Stimulated activated CD4-positive, alpha-beta T cell treated with anti-CD3 and anti-CD28 coated beads, Interleukin-4, amount 100 ng/mL, for 48 hours (primary cell): ENCODE data around the gene RBX1.
"Not testable (repeated sequence)": the region's sequence is repeated elsewhere in the genome, so short reads cannot be mapped to it uniquely, and the experiment has no call there.

ENCODE experiments used
- DNase-seq, 2 donors: peaks; one replicate each; pipeline ENCODE4 v3.0.0-alpha.2; 2020; ENCODE audit warnings: low read depth in 2 of 2

Gene RBX1

DNA sequence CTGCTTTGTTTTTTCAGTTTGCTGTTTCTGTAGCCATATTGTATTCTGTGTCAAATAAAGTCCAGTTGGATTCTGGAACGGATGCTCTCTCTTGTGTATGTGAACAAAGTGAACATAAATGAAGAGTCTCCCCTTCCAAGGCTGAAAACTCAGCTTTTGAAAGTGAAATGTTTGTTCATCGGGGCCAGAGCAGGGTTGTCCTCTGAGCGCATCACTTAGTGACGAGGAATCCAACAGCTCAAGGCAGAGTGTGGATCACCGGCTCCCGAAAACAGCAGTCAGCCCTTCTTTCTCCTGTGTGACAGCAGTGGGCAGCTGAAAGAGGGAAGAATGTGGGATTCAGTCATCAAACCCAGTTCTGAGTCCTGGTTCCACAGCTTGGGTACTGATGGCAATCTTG lies 21.4 kb downstream of the RBX1 start:
- no peak for DNase-seq

DNA sequence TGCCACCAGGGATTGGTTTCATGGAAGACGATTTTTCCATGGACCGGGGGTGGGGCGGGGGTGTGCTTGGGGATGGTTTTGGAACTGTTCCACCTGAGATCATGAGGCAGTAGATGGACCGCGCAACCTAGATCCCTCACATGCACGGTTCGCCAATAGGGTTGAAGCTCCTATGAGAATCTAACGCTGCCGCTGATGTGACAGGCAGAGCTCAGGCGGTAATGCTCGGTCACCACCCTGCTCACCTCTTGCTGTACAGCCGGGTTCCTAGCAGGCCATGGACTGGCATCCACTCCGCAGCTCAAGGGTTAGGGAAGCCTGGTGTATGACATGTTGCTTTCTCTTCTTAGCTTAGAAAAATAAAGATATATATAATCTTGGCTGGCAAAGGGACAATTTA lies 22.0 kb downstream of the RBX1 start:
- no peak for DNase-seq

DNA sequence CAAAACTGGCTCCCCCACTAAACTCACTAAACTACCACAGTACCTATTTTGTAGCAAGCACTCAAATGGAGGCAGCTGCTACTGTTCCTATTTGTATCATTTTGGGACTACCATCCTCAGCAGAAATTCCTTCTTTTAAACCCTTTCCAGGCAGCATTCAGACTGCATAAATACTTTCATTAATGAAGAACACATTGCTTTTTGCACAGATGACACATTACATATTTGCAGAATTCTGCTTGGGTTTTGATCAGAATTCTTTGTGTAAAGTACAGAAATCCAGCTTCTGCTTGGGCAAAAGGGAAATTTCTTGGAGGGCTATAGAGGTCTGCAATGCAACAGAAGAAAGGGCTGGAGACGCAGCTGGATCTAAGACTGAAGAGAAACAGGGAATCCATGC lies 24.2 kb downstream of the RBX1 start:
- DNase-seq = no peak

DNA sequence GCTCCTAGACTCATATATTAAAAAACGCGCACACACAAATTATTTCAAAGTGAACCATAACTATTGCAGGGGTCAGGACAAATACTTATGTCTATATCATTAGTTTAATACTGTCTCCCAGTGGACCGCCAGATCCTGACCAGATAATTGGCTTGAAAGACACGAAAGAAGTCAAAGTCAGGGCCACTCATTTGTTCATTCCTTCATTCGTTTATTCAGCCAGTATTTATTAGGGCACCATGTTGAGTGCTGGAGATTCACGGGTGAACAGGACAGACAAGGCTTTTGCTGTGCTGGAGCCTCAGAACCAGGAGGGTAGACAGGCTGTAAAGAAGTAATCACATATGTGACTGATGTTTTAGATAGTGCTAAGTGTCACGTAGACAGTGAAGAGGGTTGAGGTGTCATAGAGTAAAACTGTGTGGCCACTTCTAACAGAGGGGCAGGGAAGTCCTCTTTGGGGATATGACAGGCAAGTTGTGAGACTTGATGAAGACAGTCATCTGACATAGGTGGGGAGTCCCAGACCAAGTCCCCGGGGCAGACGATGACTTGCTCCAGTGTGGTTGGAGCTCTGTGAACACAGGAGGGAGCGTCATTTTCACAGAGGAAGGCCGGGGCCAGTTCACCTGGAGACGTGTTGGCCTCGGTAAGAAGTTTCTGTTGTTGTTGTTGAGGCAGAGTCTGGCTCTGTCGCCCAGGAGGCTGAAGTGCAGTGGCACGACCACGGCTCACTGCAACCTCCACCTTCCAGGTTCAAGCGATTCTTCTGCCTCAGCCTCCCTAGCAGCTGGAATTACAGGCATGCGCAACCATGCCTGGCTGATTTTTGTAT lies 25.9 kb downstream of the RBX1 start:
- no peak for DNase-seq

DNA sequence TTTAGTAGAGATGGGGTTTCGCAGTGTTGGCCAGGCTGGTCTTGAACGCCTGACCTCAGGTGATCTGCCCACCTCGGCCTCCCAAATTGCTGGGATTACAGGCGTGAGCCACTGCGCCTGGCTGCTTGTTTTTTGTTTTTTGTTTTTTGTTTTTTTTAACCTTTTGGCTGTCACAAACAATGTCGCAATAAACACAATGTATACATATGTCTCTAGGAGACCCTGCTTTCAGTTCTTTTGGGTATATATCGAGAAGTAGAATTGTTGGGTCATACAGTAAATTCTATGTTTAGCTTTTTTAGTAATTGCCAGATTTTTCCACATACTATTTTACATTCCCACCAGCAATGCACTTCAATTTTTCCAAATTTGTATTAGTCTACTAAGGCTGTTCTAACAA lies 28.0 kb downstream of the RBX1 start:
- DNase-seq = no peak

DNA sequence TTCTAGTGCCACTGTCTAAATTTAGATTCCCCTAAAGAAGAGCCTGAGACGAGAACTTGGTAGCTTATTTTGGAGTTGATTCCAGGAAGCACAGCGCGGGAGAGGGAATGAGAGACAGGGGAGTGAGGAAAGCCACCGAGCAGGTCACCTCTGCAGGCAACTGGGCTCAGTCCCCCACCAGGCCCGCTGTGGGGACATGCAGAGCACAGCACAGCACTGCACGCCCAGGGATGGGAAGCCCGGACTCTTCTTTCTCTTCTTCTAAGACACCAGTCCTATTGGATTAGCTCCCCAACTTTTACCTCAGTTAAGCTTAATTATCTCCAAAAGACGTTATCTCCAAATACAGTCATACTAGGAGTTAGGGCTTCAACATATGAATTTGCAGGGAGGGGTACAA lies 28.7 kb downstream of the RBX1 start:
- no peak for DNase-seq

DNA sequence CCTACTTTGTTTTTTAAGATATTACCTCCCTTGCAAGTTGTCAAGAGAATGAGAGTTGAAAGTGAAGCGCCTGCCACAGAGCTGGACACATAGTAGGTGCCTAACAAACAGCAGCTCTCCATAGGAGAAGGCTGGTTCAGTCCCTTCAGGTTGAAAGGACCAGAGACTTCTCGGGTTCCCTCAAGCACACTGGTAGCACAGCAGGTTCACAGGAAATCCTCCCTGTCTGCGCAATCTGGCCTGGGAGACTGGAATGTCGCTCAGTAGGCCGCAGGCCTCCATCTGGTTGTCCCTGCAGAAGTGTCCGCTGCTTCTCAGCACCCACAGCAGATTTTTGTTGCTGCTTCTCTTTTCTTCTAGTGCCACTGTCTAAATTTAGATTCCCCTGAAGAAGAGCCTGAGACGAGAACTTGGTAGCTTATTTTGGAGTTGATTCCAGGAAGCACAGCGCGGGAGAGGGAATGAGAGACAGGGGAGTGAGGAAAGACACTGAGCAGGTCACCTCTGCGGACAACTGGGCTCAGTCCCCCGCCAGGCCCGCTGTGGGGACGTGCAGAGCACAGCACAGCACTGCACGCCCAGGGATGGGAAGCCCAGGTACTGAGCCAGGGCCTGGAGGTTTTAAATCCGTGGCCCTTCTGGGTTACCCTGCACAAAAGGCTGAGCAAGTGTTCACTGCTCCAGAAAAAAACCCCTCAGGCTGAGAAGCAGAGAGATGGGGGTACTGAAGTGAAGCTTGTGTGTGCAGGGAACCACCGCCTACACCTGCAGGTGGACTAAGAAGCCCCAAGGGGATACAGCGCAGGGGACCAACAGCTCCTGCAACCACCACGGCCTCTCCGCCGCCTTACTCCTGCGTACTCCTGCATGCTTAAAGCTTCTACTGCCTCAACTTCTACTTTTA lies 31.6 kb downstream of the RBX1 start:
- DNase-seq = no peak

DNA sequence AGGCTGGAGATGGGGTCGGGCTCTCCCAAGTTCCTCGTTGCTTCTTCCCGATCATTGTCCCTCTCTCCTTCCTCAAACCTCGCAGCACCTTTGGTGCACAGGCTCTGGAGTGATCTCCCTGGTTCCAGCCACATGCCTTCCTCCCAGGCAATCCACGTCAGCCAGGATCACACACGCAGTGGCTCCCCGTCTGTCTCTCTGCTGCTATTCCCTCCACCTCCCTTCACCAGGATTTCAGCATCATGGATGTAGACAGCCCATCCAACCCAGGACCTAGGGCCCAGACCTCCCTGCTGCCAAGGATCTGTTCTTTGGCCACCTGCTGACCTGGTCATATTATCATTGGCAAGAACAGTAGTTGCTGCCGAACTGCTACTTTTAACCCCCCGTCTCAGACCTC lies 40.1 kb downstream of the RBX1 start:
- no peak for DNase-seq

DNA sequence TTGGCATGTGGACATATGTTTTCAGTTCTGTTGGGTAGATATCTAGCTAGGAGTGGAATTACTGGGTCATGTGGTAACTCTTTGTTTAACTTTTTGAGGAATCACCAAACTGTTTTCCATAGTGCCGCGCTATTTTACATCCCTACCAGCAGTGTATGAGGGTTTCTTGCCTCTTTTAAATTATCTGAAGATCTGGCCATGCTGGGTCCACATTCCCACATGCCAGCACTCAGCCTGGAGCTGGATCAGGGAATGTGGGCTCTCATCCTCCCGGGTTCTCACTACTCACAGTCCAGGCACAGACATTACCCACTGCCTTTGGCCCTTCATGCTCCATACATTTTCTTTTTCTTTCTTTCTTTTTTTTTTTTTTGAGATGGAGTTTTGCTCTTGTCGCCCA lies 44.6 kb downstream of the RBX1 start:
- no peak for DNase-seq

DNA sequence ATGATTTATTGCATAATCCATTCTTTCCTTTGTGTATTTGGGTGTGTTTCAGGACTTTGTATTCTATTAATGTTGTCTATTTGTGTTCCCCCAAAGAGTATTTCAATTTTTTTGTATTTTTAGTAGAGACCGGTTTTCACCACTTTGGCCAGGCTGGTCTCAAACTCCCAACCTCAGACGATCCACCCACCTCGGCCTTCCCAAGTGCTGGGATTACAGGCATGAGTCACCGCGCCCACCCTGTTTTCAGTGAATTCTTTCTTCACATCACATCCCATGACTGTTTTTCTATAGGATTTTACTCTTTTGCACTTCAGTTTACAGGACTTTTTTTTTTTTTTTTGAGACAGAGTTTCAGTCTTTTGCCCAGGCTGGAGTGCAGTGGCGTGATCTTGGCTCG lies 46.3 kb downstream of the RBX1 start:
- no peak for DNase-seq

DNA sequence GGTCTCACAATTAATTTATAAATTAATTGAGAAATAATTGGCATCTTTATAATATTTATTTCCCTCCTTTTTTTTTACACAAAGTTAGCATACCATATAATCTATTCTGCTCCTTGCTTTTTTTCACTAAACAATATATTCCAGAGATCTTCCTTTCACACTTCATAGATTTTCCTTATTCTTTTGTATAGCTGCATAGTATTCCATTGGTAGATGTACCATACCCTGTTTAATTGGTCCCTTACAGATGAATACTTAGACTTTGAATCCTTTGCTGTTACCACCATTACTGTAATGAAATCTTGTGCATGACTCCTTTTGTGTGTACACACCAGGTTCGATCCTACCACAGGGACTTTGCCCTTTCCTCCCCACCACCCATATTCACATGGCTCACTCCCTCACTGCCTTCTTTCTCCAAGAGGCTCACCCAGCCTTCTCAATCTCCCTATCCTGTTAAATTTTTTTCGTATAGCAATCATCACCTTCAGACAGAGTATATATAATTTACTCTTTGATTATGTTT lies 48.9 kb downstream of the RBX1 start:
- no peak for DNase-seq

DNA sequence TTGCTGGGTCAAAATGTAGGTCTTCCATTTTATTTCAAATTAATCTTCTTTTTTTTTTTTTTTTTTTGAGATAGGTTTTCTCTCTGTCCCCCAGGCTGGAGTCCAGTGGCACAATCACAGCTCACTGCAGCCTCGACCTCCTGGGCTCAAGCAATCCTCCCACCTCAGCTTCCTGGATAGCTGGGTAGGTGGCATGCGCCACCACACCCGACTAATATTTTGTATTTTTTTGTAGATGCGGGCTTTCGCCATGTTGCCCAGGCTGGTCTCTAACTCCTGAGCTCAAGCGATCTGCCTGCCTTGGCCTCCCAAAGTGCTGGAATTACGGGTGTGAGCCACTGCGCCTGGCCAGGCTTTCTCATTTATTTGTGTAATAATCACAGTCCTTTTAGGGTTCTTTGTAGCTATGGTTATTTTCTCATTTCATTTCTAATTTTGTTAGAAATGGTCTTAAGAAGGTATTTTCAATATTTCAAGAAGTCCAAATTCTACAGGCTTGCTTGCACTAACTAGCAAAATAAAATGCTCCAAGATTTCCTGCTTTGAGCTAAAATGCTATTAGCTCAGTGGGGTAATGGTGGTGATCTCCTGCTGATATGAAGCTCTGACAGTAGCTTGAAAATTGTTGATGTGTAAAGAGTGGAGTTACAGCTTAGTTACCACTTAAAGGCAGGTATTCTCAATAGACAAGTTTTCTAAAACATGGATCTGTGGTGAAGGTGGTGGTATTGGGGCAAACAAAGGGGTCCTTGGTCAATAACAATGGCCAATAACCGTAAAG lies 50.0 kb downstream of the RBX1 start:
- no peak for DNase-seq

DNA sequence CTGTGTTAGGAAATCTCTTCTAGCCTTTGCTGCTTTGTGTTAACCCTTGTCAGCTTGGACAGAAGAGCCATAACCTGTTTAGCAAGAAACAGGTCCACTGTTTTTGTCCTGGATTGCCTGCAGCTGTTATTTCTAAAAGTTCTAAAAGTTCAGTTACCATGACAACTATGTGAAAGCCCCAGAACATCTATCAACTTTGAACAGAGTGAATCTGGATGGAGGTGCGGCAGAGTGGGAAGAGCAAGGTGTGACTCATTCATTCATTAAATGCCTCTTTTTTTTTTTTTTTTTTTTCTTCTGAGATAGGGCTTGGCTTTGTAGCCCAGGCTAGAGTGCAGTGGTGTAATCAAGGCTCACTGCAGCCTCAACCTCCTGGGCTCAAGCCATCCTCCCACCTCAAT lies 50.5 kb downstream of the RBX1 start:
- no peak for DNase-seq

DNA sequence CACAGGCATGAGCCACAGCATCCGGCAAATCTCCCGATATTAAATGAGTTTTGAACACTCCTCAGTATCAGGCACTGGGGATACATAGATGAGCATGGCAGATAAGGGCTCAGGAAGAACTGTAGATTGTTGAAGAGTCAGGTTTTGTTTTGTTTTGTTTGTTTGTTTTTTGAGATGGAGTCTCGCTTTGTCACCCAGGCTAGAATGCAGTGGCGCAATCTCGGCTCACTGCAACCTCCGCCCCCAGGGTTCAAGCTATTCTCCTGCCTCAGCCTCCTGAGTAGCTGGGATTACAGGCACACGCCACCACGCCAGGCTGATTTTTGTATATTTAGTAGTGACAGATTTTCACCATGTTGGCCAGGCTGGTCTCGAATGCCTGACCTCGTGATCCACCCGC lies 51.2 kb downstream of the RBX1 start:
- DNase-seq = not testable (repeated sequence)

DNA sequence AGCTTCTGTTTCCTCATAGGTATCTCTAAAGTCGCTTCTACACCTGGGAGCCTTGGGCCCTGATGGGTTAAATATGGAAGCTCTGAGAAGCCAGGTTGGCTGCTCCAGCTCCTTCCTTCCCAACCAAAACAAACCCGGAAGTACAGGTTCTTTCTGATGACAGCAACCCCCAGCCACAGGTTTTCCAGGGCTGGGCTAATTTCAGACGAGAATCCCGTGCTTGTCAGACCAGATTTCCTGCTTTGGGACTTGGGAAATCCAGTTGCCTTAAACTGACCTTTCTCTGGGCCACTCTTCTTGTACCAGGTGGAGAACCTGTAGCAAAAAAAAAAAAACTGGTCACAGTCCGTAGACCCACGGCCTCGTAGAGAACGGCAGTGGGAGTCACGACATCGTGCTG lies 51.9 kb downstream of the RBX1 start:
- DNase-seq = no peak

DNA sequence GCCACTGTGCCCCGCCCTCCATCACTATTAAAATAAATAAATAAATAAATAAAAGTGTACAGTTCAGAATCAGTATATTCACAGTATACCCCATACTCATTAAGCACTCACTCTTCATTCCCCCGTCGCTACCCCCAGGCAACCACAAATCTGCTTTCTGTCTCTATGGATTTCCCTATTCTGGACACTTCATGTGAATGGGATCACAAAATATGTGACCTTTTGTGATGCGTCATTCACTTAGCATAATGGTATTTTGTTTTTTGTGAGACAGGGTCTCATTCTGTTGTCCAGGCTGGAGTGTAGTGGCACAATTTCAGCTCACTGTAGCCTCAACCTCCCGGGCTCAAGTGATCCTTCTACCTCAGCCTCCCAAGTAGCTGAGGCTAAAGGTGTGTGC lies 52.8 kb downstream of the RBX1 start:
- no peak for DNase-seq

DNA sequence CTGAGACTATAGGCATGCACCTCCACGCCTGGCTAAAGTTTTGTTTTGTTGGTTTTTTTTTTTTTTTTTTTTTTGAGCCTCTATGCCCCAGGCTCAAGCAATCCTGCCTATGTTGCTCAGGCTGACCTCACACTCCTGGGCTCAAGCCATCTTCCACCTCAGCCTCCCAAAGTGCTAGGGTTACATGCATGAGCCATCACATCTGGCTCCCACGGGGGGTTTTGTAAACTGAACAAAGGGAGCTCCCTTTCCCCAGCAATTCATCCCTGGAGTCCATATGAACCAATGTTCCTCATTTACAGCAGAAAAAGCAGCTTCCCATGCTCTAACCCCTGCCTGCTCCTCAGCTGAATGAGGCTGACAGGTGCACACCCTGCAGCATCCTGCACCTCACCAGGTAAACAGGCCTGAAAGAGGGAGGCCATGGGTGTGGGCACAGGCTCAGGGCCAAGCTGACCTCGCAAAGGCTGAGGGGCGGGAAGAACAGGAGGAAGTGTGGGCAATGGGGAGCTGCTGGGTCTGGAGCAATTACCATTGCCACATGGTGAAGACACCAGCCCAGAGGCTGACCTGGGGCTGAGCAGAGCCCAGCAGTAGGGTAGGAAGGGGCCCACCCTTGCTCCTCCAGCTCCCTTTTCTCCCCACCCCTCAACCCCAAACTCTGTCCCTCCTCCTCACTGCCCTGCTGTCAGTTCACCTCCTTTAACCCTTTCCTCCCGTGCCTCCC lies 58.2 kb downstream of the RBX1 start:
- DNase-seq = no peak

DNA sequence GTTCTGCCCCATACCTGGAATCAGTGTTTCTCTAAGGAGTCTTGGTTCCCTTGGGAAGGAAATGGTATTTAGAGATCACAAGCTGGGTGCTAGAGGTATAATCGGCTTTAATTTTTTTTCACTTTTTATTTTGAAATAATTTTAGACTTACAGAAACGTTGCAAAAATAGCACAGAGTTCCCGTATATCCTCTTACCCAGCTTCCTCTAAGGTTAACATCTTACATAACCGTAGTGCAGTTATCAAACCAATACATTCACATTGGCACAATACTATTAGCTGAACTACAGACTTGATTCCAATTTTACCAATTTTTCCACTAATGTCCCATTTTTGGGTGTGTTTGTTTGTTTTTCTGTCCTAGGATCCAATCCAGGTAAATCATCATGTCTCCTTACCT lies 63.8 kb downstream of the RBX1 start:
- no peak for DNase-seq

DNA sequence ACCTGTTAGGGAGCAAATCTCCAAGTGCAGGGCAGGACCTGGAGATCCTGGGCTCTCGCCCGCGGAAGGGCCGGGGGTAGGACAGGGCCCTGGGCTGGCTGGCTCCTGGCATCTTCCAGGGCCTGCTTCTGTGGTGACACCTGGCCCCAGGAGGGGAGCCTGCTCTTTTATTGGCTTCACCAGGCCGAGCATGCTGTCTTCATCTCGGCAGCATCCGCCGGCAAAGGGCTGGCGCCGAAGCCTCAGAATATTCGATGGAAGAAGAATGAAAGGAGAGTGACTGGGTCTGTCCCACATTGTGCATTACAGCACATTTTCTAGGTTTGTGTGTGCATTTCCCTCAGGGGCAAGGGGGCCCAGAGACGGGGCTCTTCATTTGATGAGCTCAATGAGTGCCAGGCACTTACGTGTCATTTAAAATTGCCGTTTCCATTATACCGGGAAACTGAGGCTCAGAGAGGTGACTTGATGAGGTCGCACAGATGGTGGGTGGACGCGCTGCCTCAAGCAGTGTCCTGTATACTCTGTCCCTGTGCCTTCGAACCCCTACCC lies 70.0 kb downstream of the RBX1 start:
- DNase-seq = peak in 1 of 2 donors; percentile 2

DNA sequence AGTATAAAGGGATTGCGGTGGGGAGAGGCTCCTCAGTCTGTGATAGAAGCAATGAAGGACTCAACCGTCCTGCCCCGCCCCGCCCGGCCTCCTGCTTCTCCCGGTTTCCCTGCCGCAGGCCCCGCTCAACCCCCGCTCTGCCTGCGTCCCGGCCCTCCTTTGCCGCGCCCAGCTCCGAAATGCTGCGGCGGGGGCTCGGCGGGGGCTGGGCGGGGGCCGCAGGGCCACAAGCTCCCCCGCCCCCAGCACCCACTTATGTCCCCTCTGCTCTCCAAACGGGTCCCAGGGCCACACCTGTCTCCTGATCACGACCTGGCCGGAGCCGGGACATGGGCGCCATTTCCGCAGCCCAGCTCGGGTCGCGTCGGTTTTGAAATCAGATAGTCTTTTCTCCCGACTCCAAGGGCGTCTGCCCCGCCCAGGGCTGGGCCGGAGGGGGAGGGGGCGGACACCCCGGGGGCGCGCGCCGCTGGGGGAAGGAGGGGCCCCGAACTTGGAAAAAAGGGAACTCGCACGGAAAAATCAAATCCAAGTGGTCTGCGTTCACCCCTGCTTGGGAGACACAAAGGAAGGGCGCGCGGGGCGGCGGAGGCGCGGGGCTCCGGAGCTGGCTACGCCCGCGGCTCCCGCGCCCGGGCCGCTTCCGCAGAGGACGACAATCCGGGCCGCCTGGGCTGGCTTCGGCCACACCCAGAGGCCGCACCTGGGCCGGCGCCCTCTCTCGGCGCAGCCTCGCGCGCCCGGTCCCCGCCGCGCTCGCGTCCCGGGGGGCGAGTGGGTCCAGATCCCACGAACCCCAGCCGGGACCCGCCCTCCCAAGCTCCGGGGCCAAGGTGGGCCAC lies 70.7 kb downstream of the RBX1 start:
- peak; percentile 32 to 57 for DNase-seq
